Fibroblast of skin of left quadriceps (primary cell): Measurements from ENCODE around the gene PKIB.
A peak's percentile ranks its signal among the peaks of the same experiment; 100 is the strongest.

Experiments
- DNase-seq, 2 experiments: peaks; one replicate each; pipeline ENCODE4 v3.0.0-alpha.2; 2013; ENCODE audit warnings: low read depth in 2 of 2

PKIB gene

GRCh38 chr6:122709922-122710512 is 99.8 kb downstream of the PKIB start:
- no peak for DNase-seq

- no peak for DNase-seq
Observed at GRCh38 chr6:122710908-122711635, 100.9 kb downstream of the PKIB start.

GRCh38 chr6:122712093-122712447 is 101.9 kb downstream of the PKIB start:
- DNase-seq, result no peak

- no peak for DNase-seq
Observed at GRCh38 chr6:122712448-122713137, 102.4 kb downstream of the PKIB start.

- DNase-seq, result no peak
Observed at GRCh38 chr6:122713138-122713537, 102.9 kb downstream of the PKIB start.

GRCh38 chr6:122714059-122714458 is 103.9 kb downstream of the PKIB start:
- no peak for DNase-seq

GRCh38 chr6:122715725-122716124 is 105.5 kb downstream of the PKIB start:
- DNase-seq, result no peak

- no peak for DNase-seq
Observed at GRCh38 chr6:122717350-122717749, 107.1 kb downstream of the PKIB start.

- DNase-seq, result no peak
Observed at GRCh38 chr6:122718616-122719015, 108.4 kb downstream of the PKIB start.

GRCh38 chr6:122719176-122719575 is 109.0 kb downstream of the PKIB start:
- DNase-seq, result no peak

GRCh38 chr6:122722746-122723145 is 112.5 kb downstream of the PKIB start:
- no peak for DNase-seq

GRCh38 chr6:122726649-122727048 is 116.4 kb downstream of the PKIB start:
- DNase-seq, result no peak

- no peak for DNase-seq
Observed at GRCh38 chr6:122727244-122727643, 117.0 kb downstream of the PKIB start.

- no peak for DNase-seq
Observed at GRCh38 chr6:122730334-122730733, 120.1 kb downstream of the PKIB start.

- peak; percentile 18 to 29 for DNase-seq
Observed at GRCh38 chr6:122730775-122731386, 120.7 kb downstream of the PKIB start.

- DNase-seq, result no peak
Observed at GRCh38 chr6:122733259-122733658, 123.1 kb downstream of the PKIB start.

GRCh38 chr6:122734529-122735395 is 124.6 kb downstream of the PKIB start:
- DNase-seq, result no peak

GRCh38 chr6:122735582-122735981 is 125.4 kb downstream of the PKIB start:
- DNase-seq, result no peak

GRCh38 chr6:122736163-122736562 is 126.0 kb downstream of the PKIB start:
- DNase-seq, result no peak

GRCh38 chr6:122736616-122737015 is 126.4 kb downstream of the PKIB start:
- DNase-seq, result no peak

- DNase-seq, result no peak
Observed at GRCh38 chr6:122740091-122740490, 129.9 kb downstream of the PKIB start.

- no peak for DNase-seq
Observed at GRCh38 chr6:122740936-122741335, 130.7 kb downstream of the PKIB start.
